ENCODE measurements around the gene C1orf174. TPM values are rescaled to one million over a fixed set of nuclear protein-coding genes. Genes with fewer than 3 reads are reported as not detected.

C1orf174 gene
- total RNA-seq, 1 donor from 2014 or later = 25.7 TPM

DNA sequence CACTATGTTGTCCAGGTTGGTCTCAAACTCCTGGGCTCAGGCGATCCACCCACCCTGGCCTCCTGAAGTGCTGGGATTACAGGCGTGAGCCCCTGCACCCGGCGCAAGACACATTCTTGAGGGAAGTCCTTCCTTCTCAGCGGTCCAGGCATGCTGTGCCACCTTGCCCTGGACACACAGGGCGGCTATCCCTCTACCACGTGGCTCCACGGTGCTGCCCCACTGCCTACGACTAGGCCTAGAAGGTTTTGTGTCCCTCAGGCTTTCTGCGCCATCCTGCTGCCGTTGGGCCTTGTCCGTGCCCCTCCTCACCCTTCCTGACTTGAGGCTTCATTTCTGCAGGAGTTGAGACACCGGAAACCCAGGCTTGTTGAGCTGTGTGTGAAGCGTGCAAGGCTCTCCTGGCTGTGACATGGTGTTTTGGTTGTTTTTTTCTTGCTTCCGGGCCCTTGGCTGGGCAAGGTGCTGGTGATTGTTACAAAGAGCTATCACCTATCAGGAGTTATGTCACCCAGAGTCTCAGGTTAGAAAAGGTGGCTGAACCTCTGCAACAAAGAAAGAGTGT is 13.9 kb downstream of the C1orf174 start:
- TF ChIP-seq, protein P1, sequence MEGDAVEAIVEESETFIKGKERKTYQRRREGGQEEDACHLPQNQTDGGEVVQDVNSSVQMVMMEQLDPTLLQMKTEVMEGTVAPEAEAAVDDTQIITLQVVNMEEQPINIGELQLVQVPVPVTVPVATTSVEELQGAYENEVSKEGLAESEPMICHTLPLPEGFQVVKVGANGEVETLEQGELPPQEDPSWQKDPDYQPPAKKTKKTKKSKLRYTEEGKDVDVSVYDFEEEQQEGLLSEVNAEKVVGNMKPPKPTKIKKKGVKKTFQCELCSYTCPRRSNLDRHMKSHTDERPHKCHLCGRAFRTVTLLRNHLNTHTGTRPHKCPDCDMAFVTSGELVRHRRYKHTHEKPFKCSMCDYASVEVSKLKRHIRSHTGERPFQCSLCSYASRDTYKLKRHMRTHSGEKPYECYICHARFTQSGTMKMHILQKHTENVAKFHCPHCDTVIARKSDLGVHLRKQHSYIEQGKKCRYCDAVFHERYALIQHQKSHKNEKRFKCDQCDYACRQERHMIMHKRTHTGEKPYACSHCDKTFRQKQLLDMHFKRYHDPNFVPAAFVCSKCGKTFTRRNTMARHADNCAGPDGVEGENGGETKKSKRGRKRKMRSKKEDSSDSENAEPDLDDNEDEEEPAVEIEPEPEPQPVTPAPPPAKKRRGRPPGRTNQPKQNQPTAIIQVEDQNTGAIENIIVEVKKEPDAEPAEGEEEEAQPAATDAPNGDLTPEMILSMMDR (IDR thresholded peaks at IDR 0.05) = no peak
- no peaks in the 10 kb centered on the region for H3K27me3 Mint-ChIP-seq (ENCODE audit: low read depth)
- H3K36me3 Mint-ChIP-seq (ENCODE audit: low read depth) = peaks cover 31% of the 10 kb centered on the region
- H3K4me1 Mint-ChIP-seq (ENCODE audit: low read depth) = no peaks in the 10 kb centered on the region
- H3K9me3 Mint-ChIP-seq (ENCODE audit: low read depth) = no peaks in the 10 kb centered on the region
- peak; percentile 60 for DNase-seq (ENCODE audit: low spot score)
- no peak overlapping the region for H3K4me3 Mint-ChIP-seq (ENCODE audit: unreplicated experiment)
- no peak overlapping the region for H3K27ac Mint-ChIP-seq (ENCODE audit: unreplicated experiment)

DNA sequence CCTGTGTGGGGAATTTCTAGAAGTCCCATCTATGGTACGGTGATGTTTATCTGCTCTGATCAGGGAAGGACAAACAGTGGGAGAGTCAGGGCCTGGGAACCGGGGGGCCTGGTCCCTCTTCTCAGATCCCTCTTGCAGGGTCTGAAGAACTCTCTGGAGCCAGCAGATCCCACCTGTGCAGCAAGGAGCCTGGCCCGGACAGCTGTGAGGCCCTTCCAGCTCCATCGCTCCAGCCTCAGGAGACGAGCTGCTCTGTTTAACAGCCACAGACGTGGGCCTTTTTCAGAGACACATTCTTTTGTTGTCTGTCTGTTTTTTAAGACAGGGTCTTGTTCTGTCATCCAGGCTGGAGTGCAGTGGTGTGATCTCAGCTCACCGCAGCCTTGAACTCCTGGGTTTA is 14.5 kb downstream of the C1orf174 start:
- peak; percentile 67 for DNase-seq (ENCODE audit: low spot score)
- Mint-ChIP-seq H3K9me3 (ENCODE audit: low read depth) (no peaks in the 10 kb centered on the region), H3K4me3 (ENCODE audit: unreplicated experiment) (no peak overlapping the region), H3K4me1 (ENCODE audit: low read depth) (no peaks in the 10 kb centered on the region), H3K27me3 (ENCODE audit: low read depth) (no peaks in the 10 kb centered on the region), H3K27ac (ENCODE audit: unreplicated experiment) (no peak overlapping the region), H3K36me3 (ENCODE audit: low read depth) (peaks cover 30% of the 10 kb centered on the region)
- TF ChIP-seq, protein P1 (IDR thresholded peaks at IDR 0.05) = no peak

DNA sequence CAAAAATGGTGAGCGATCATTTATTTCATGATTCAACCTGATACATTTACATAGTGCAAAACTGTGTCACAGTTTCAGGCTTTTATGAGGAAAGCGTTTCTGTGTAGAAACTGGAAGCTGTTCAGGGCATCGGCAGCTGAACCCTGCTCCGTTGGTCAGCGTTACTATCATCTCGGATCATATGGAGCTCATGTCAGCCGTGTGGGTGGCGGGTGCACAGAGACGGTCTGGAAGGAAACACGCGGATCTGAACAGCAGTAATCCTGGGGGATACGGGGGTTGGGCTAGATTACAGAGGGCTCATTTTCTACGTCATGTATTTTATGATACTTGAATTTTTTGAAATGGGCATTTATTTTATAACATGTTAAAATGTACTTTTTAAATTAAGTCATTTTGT is 15.1 kb downstream of the C1orf174 start:
- TF ChIP-seq, protein P1 (IDR thresholded peaks at IDR 0.05) = no peak
- Mint-ChIP-seq H3K9me3 (ENCODE audit: low read depth) (no peaks in the 10 kb centered on the region), H3K4me3 (ENCODE audit: unreplicated experiment) (no peak overlapping the region), H3K36me3 (ENCODE audit: low read depth) (peaks cover 28% of the 10 kb centered on the region), H3K27ac (ENCODE audit: unreplicated experiment) (no peak overlapping the region), H3K4me1 (ENCODE audit: low read depth) (no peaks in the 10 kb centered on the region), H3K27me3 (ENCODE audit: low read depth) (no peaks in the 10 kb centered on the region)
- DNase-seq (ENCODE audit: low spot score) = peak; percentile 42

DNA sequence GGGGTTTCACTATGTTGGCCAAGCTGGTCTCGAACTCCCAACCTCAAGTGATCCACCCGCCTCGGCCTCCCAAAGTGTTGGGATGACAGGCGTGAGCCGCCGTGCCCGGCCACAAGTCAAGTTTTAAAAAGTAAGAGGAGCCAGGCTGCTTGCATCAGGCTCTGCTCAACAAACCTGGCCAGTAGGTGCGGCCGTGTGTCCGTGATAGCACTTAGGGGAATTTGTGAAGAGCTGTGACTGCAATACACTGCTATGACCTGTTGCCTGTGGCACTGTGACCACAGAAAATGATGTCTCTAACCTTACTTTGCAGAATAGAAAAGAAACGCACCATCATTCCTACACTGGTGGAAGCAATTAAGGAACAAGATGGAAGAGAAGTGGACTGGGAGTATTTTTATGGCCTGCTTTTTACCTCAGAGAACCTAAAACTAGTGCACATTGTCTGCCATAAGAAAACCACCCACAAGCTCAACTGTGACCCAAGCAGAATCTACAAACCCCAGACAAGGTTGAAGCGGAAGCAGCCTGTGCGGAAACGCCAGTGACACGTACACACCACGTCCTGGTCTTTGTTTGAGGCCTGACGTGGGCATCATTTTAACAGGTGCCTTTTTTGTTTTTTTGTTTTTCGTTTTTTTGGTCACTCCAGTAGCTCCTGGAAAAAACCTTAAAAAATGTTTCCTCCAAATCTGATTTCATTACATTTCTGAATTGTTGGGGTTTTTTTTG is 16.7 kb downstream of the C1orf174 start:
- Mint-ChIP-seq H3K4me3 (ENCODE audit: unreplicated experiment) (no peak overlapping the region), H3K27ac (ENCODE audit: unreplicated experiment) (no peak overlapping the region), H3K36me3 (ENCODE audit: low read depth) (peaks cover 34% of the 10 kb centered on the region), H3K27me3 (ENCODE audit: low read depth) (no peaks in the 10 kb centered on the region), H3K9me3 (ENCODE audit: low read depth) (peaks cover 10% of the 10 kb centered on the region), H3K4me1 (ENCODE audit: low read depth) (no peaks in the 10 kb centered on the region)
- peak; percentile 47 for DNase-seq (ENCODE audit: low spot score)
- TF ChIP-seq, protein P1 (IDR thresholded peaks at IDR 0.05) = no peak

DNA sequence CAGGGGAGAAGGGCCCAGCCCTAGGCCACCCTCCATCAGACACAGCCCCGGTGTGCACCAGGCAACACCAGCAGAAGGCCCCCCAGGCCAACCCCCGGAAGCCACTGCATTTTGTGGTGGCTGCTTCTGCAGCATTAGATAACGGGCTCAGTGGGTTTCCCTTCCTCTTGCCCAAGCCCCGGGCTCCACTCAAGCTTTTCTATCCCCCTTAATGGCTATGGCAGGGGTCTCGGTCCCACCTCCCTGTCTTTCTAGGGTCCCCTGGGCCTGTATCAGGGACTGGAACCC is 18.9 kb downstream of the C1orf174 start:
- Mint-ChIP-seq H3K27me3 (ENCODE audit: low read depth) (no peaks in the 10 kb centered on the region), H3K36me3 (ENCODE audit: low read depth) (peaks cover 29% of the 10 kb centered on the region), H3K4me3 (ENCODE audit: unreplicated experiment) (no peak overlapping the region), H3K4me1 (ENCODE audit: low read depth) (no peaks in the 10 kb centered on the region), H3K9me3 (ENCODE audit: low read depth) (peaks cover 10% of the 10 kb centered on the region), H3K27ac (ENCODE audit: unreplicated experiment) (no peak overlapping the region)
- DNase-seq (ENCODE audit: low spot score) = peak; percentile 61
- TF ChIP-seq, protein P1 (IDR thresholded peaks at IDR 0.05) = no peak

All from chondrocyte (in vitro differentiated cells).